RWPE2 (cell line): ENCODE results near the gene TTC9.

Experiments used
- ATAC-seq: fragments of 200-7000 bp; cut with Tn5 transposase; 3 replicates; pipeline ENCODE4 v1.9.1; 2021; ENCODE audit warnings: low read depth
- DNase-seq: peaks from one replicate; pipeline ENCODE4 v3.0.0-alpha.2; 2020; ENCODE audit warnings: low spot score
- H3K27ac ChIP-seq: fragments of 450-650 bp; 2 replicates; pipeline ENCODE4 v1.5.1; 2017; ENCODE audit warnings: mild to moderate bottlenecking; ENCODE audit not compliant: poor library complexity, severe bottlenecking
- H3K27me3 ChIP-seq: fragments of 250-450 bp; sonication (Bioruptor Pico); 2 replicates; pipeline ENCODE4 v1.5.1; 2021; ENCODE audit warnings: mild to moderate bottlenecking, moderate library complexity; ENCODE audit not compliant: insufficient read depth, poor library complexity, severe bottlenecking
- H3K36me3 ChIP-seq: fragments of 250-450 bp; sonication (Bioruptor Pico); 2 replicates; pipeline ENCODE4 v1.5.1; 2020; ENCODE audit warnings: low read depth, mild to moderate bottlenecking, moderate library complexity
- H3K4me1 ChIP-seq: fragments of 250-450 bp; sonication (Bioruptor Pico); 2 replicates; pipeline ENCODE4 v1.5.1; 2021; ENCODE audit warnings: mild to moderate bottlenecking, moderate library complexity; ENCODE audit not compliant: insufficient read depth, poor library complexity, severe bottlenecking
- H3K4me3 ChIP-seq: fragments of 250-450 bp; sonication (Bioruptor Pico); 2 replicates; pipeline ENCODE4 v1.5.1; 2021; ENCODE audit warnings: mild to moderate bottlenecking, moderate library complexity; ENCODE audit not compliant: severe bottlenecking
- H3K9me3 ChIP-seq: fragments of 250-450 bp; sonication (Bioruptor Pico); 2 replicates; pipeline ENCODE4 v1.5.1; 2021; ENCODE audit warnings: mild to moderate bottlenecking, moderate library complexity; ENCODE audit not compliant: severe bottlenecking
- CTCF ChIP-seq: fragments of 450-650 bp; IDR thresholded peaks from one replicate; pipeline ENCODE4 v1.5.1; 2017; ENCODE audit warnings: mild to moderate bottlenecking, moderate library complexity; ENCODE audit not compliant: poor library complexity, severe bottlenecking

TTC9 gene

GRCh38 chr14:70618314-70618713 is 23.4 kb upstream of the TTC9 start:
- no peak for TF ChIP-seq CTCF
- H3K4me3 ChIP-seq = no peak overlapping the region
- no peaks in the 10 kb centered on the region for H3K27me3 ChIP-seq
- DNase-seq = no peak
- no peak for ATAC-seq
- H3K9me3 ChIP-seq = peaks cover 3% of the 10 kb centered on the region
- peaks cover 14% of the 10 kb centered on the region for H3K4me1 ChIP-seq
- H3K36me3 ChIP-seq = no peaks in the 10 kb centered on the region
- H3K27ac ChIP-seq = no peak overlapping the region

- Histone ChIP-seq H3K4me1 (peaks cover 14% of the 10 kb centered on the region), H3K27me3 (no peaks in the 10 kb centered on the region), H3K36me3 (no peaks in the 10 kb centered on the region), H3K27ac (no peak overlapping the region), H3K9me3 (peaks cover 5% of the 10 kb centered on the region), H3K4me3 (no peak overlapping the region)
- DNase-seq = no peak
- peak; percentile 72 for ATAC-seq
- no peak for TF ChIP-seq CTCF
Observed at GRCh38 chr14:70619708-70620107, 22.0 kb upstream of the TTC9 start.

- peak; percentile 88 for TF ChIP-seq CTCF
- ATAC-seq (peak; percentile 88), DNase-seq (no peak)
- Histone ChIP-seq H3K36me3 (no peaks in the 10 kb centered on the region), H3K27me3 (no peaks in the 10 kb centered on the region), H3K27ac (no peak overlapping the region), H3K4me3 (no peak overlapping the region), H3K4me1 (peaks cover 11% of the 10 kb centered on the region), H3K9me3 (peaks cover 7% of the 10 kb centered on the region)
Observed at GRCh38 chr14:70622111-70622712, 19.5 kb upstream of the TTC9 start.

GRCh38 chr14:70624972-70625371 is 16.7 kb upstream of the TTC9 start:
- no peak for TF ChIP-seq CTCF
- no peak for DNase-seq
- H3K36me3 ChIP-seq = no peaks in the 10 kb centered on the region
- H3K27me3 ChIP-seq = no peaks in the 10 kb centered on the region
- ATAC-seq = peak; percentile 36; the same call in 1 of the 3 replicates
- H3K9me3 ChIP-seq = peaks cover 8% of the 10 kb centered on the region
- H3K4me1 ChIP-seq = peaks cover 5% of the 10 kb centered on the region
- H3K27ac ChIP-seq = no peak overlapping the region
- no peak overlapping the region for H3K4me3 ChIP-seq

- DNase-seq = no peak
- Histone ChIP-seq H3K36me3 (no peaks in the 10 kb centered on the region), H3K4me1 (no peaks in the 10 kb centered on the region), H3K27ac (no peak overlapping the region), H3K4me3 (no peak overlapping the region), H3K9me3 (peaks cover 3% of the 10 kb centered on the region), H3K27me3 (no peaks in the 10 kb centered on the region)
- peak; percentile 10 for TF ChIP-seq CTCF
- no peak for ATAC-seq
Observed at GRCh38 chr14:70631948-70632347, 9.8 kb upstream of the TTC9 start.
